Transverse colon (tissue), 4 donors: Measurements from ENCODE around the gene MSLN. TPM values are rescaled to one million over a fixed set of nuclear protein-coding genes. Genes with fewer than 3 reads are reported as not detected.

ENCODE experiments used
- DNase-seq: peaks from one replicate; pipeline ENCODE4 v3.0.0-alpha.2; 2019
- H3K27ac ChIP-seq, 4 donors: fragments of 200-600 bp; sonication (generic); 2 replicates each; pipeline ENCODE4 v1.5.1; 2016 to 2018; ENCODE audit warnings: inconsistent platforms in 4 of 4
- H3K27me3 ChIP-seq: fragments of 200-600 bp; sonication (generic); 2 replicates; pipeline ENCODE4 v1.5.1; 2017; ENCODE audit warnings: inconsistent platforms
- H3K36me3 ChIP-seq, 4 donors: fragments of 200-600 bp; sonication (generic); 2 replicates each; pipeline ENCODE4 v1.5.1; 2017 to 2019; ENCODE audit warnings: inconsistent platforms in 4 of 4
- H3K4me1 ChIP-seq, 4 donors: fragments of 200-600 bp; sonication (generic); 2 replicates each; pipeline ENCODE4 v1.5.1; 2017 to 2020; ENCODE audit warnings: inconsistent platforms in 4 of 4
- H3K4me3 ChIP-seq, 4 donors: fragments of 200-600 bp; sonication (generic); 1 replicate in 1 of 4; 2 replicates in 3 of 4; pipeline versions ENCODE4 v1.5.1 to v1.6.1; 2017 to 2019; ENCODE audit warnings: inconsistent platforms in 4 of 4
- H3K9me3 ChIP-seq, 2 donors: fragments of 200-600 bp; sonication (generic); 2 replicates each; pipeline ENCODE4 v1.5.1; 2017 to 2019; ENCODE audit warnings: inconsistent platforms in 2 of 2
- EP300 ChIP-seq: sonication (generic); formaldehyde crosslinking; IDR thresholded peaks from one replicate; pipeline ENCODE4 v1.6.1; 2017; ENCODE audit warnings: antibody characterized with exemption, low read depth
- POLR2A ChIP-seq: fragments of 450-650 bp; IDR thresholded peaks from one replicate; pipeline ENCODE4 v1.6.1; 2016; ENCODE audit warnings: antibody characterized with exemption, mild to moderate bottlenecking, moderate library complexity
- POLR2AphosphoS5 ChIP-seq, 3 donors: sonication (generic); formaldehyde crosslinking; IDR thresholded peaks; one replicate each; pipeline ENCODE4 v1.6.1; 2016; ENCODE audit warnings: antibody characterized with exemption in 3 of 3
- WGBS, 2 donors: methylation state at CpG; one replicate each; pipeline ENCODE4 v1.1.5; 2018; ENCODE audit warnings: low coverage in 1 of 2; 5-methylcytosine and 5-hydroxymethylcytosine counted together
- in situ Hi-C, 4 donors: fragments of 200-750 bp; cut with MboI; loops; one replicate each; pipeline versions ENCODE4 v1.15.0 to v1.15.1; 2017; ENCODE audit warnings: low sequenced_read_pairs in 3 of 4, low pct_ligation_motif_present in 1 of 4, low pct_unique_long_range_greater_than_20kb in 1 of 4
- intact Hi-C: fragments of 100-400 bp; cut with DNase I; formaldehyde crosslinking; loops from one replicate; pipeline ENCODE4 v1.15.1; 2023; ENCODE audit warnings: low total_unique reads
- total RNA-seq, 4 donors: library from RNA; depleted of rRNA; stranded (reverse); fragments of >200 nt; gene quantifications; one replicate each; pipeline ENCODE4 v1.1.0, GENCODE V29; 2016
- TF ChIP-seq, protein P1 (sequence below), 5 experiments: fragments of 200-600 bp in 3 of 5; fragments of 450-650 bp in 2 of 5; sonication (generic) in 3 of 5; IDR thresholded peaks; 1 replicate in 2 of 5; 2 replicates in 3 of 5; pipeline ENCODE4 v1.5.1; 2016 to 2017; ENCODE audit warnings: antibody characterized with exemption in 5 of 5, inconsistent platforms in 3 of 5, mild to moderate bottlenecking in 2 of 5, moderate library complexity in 1 of 5

MSLN gene
- total RNA-seq, 4 donors from 2014 or later, result 4.9 to 21.2 (median 10.3) TPM; not detected in 1

DNA sequence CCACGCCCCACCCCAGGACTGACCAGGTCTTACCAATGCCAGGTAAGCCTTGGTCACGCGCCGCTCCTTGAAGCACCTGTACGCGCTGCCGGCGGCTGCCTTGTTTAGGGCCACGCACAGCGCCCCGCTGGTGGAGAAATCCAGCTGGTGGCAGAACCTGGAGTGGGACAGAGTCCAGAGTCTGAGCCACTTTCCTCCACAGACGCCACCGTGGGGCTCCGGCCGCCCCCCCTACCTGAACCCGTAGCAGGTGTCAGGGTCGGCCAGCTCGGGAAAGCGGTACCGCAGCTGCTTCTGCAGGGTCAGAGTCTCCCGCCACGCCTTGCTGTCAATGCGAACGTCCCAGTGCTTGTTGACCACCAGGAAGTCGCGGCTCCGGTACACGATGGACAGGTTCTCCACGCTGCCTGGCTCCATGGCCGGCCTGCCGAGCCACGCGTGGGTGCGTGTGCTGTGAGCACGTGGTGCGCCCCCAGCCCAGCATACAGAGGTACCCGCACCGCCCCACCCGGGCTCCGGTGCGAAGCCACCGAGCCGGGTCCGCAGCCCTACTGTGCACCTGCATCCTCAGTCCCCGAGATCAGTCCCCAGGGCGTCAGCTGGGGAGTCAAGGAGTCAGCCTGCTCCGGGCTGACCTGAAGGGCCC, 26.9 kb downstream of the MSLN start:
- Histone ChIP-seq H3K27ac (peak overlapping the region; percentile 73 to 91 (median 85)), H3K9me3 (no peaks in the 10 kb centered on the region), H3K36me3 (no peaks in the 10 kb centered on the region), H3K27me3 (peaks cover 15% of the 10 kb centered on the region), H3K4me1 (peaks cover 14 to 22% (median 18%) of the 10 kb centered on the region in 4 donors), H3K4me3 (peak overlapping the region; percentile 65 to 99 (median 96))
- in situ Hi-C loops, result loop anchor here in 2 of 4 donors (5.0 to 10.0 kb wide), 2 partner anchors 73 to 75 kb away; partner anchors contain the start of gene METRN (in 1 of the 2)
- 41% methylated on average over 29 of the region's 47 CpGs; no CpG with 5 or more reads in 1 of the 2 donors for WGBS, 2 donors
- intact Hi-C loops, result loop anchor here (5.0 kb wide), 1 partner anchor 75 kb away; no protein-coding TSS in a partner anchor
- DNase-seq, result peak; percentile 28
- TF ChIP-seq EP300 (no peak), POLR2A (no peak)
- TF ChIP-seq, protein P1, sequence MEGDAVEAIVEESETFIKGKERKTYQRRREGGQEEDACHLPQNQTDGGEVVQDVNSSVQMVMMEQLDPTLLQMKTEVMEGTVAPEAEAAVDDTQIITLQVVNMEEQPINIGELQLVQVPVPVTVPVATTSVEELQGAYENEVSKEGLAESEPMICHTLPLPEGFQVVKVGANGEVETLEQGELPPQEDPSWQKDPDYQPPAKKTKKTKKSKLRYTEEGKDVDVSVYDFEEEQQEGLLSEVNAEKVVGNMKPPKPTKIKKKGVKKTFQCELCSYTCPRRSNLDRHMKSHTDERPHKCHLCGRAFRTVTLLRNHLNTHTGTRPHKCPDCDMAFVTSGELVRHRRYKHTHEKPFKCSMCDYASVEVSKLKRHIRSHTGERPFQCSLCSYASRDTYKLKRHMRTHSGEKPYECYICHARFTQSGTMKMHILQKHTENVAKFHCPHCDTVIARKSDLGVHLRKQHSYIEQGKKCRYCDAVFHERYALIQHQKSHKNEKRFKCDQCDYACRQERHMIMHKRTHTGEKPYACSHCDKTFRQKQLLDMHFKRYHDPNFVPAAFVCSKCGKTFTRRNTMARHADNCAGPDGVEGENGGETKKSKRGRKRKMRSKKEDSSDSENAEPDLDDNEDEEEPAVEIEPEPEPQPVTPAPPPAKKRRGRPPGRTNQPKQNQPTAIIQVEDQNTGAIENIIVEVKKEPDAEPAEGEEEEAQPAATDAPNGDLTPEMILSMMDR (IDR thresholded peaks at IDR 0.05), result no peak

DNA sequence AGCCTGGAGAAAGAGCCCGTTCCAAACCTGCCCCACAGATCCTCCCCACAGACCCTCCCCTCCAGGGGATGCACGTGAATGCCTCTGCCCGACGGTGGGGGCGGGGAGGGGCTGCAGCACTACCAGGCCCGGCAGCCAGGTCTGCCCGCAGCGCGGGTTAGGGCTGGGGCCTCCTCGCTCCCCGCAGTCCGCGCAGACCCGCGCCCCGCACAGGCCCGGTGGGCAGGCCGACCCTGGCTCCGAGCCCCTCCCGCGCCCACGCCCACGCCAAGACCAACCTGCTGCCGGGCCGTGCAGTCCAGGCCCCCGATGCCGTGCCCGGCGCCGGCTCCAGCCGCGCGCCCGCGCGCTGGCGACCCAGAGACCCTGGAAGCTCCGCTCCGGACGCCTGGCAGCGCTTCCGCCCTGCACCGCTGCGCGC, 27.5 kb downstream of the MSLN start, which contains the start of gene RPUSD1:
Gene RPUSD1, minus strand, starts transcription at position 404 of the 421 bp plus-strand sequence. CDS start 644 bp downstream, outside the sequence.
- intact Hi-C loops (loop anchor here (5.0 kb wide), 1 partner anchor 76 kb away; no protein-coding TSS in a partner anchor), in situ Hi-C loops (loop anchor here in 2 of 4 donors (5.0 to 10.0 kb wide), 2 partner anchors 73 to 76 kb away; partner anchors contain the start of gene METRN (in 1 of the 2))
- Histone ChIP-seq H3K9me3 (no peaks in the 10 kb centered on the region), H3K4me1 (peaks cover 14 to 22% (median 18%) of the 10 kb centered on the region in 4 donors), H3K27me3 (peaks cover 10% of the 10 kb centered on the region), H3K4me3 (peak within 1 kb of the TSS; percentile 65 to 99 (median 96)), H3K36me3 (no peaks in the 10 kb centered on the region), H3K27ac (peak within 1 kb of the TSS; percentile 73 to 91 (median 85))
- WGBS, 2 donors, result 0% methylated on average over 8 of the region's 45 CpGs; no CpG with 5 or more reads in 1 of the 2 donors
- no peak for TF ChIP-seq POLR2AphosphoS5 (IDR thresholded peaks at IDR 0.05)
- TF ChIP-seq EP300, result no peak
- no peak for TF ChIP-seq POLR2A
- TF ChIP-seq, protein P1 (IDR thresholded peaks at IDR 0.05), result no peak
- no peak for DNase-seq

DNA sequence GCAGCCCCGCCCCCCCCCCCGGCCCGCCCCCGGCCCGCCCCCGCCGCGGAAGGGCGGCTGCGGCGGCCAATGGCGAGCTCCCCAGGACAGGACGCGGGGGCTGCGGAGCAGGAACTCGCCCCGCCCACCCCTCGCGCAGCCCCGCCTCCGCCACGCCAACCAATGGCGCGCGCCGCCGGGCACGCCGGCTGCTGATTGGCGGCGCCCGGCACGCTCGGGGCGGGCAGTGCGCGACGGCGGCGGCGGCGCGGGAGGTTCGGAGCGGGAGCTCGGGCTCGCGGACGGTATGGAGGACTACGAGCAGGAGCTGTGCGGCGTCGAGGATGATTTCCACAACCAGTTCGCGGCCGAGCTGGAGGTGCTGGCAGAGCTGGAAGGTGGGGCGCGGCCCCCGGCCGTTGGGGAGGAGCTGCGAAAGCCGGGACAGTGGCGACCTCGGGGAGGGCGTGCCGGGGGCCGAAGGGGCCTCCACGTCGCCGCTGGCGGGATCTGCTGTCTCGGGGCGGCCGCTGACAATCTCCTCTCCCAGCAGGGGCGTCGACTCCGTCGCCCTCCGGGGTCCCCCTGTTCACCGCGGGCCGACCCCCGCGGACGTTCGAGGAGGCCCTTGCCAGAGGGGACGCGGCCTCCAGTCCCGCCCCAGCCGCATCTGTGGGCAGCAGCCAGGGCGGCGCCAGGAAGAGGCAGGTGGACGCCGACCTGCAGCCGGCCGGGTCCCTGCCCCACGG, 28.0 kb downstream of the MSLN start, which contains the start of gene CHTF18:
Gene CHTF18, plus strand, starts transcription at position 222 of the 728 bp plus-strand sequence. Its CDS starts 65 bp downstream, at position 287.
- peaks cover 4% of the 10 kb centered on the region for H3K27me3 ChIP-seq
- intact Hi-C loops, result loop anchor here (5.0 kb wide), 1 partner anchor 76 kb away; no protein-coding TSS in a partner anchor
- H3K9me3 ChIP-seq, result no peaks in the 10 kb centered on the region
- in situ Hi-C loops, result loop anchor here in 2 of 4 donors (5.0 to 10.0 kb wide), 2 partner anchors 74 to 76 kb away; partner anchors contain the start of gene METRN (in 1 of the 2)
- H3K4me1 ChIP-seq, result peaks cover 14 to 22% (median 18%) of the 10 kb centered on the region in 4 donors
- DNase-seq, result peak; percentile 94
- peak within 1 kb of the TSS; percentile 65 to 99 (median 96) for H3K4me3 ChIP-seq
- no peaks in the 10 kb centered on the region for H3K36me3 ChIP-seq
- 0% methylated on average over 50 of the region's 97 CpGs; no CpG with 5 or more reads in 1 of the 2 donors for WGBS, 2 donors
- peak within 1 kb of the TSS; percentile 73 to 91 (median 85) for H3K27ac ChIP-seq
- no peak for TF ChIP-seq POLR2AphosphoS5 (IDR thresholded peaks at IDR 0.05)

DNA sequence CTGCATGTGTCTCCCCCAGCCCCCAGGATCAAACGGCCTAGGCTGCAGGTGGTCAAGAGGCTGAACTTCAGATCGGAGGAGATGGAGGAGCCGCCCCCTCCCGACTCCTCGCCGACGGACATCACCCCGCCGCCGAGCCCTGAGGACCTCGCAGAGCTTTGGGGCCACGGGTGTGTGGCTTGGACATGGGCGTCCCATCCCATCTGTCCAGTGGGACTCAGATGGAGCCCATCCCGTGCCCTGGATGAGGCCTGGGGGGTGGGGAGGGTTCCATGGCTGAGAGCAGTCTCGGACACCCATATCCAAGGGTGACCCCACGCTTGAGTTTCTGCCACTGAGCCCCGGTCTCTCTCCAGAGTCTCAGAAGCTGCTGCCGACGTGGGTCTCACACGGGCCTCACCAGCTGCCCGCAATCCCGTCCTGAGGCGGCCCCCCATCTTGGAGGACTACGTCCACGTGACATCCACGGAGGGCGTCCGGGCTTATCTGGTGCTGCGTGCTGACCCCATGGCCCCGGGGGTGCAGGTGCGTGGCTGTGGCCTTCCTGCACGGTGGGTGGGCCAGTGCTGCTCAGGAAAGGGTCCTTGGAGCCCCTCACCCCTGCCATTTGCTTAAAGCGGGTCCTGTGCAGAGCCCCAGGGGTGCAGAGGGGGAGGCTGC, 28.8 kb downstream of the MSLN start:
- TF ChIP-seq POLR2A (no peak), POLR2AphosphoS5 (IDR thresholded peaks at IDR 0.05) (no peak), EP300 (no peak)
- TF ChIP-seq, protein P1 (IDR thresholded peaks at IDR 0.05), result no peak
- Histone ChIP-seq H3K4me1 (peaks cover 14 to 22% (median 18%) of the 10 kb centered on the region in 4 donors), H3K9me3 (no peaks in the 10 kb centered on the region), H3K27ac (no peak overlapping the region), H3K36me3 (no peaks in the 10 kb centered on the region), H3K4me3 (peak overlapping the region in 3 of 4 donors; percentile 75 to 99 (median 83)), H3K27me3 (no peaks in the 10 kb centered on the region)
- DNase-seq, result no peak
- intact Hi-C loops (loop anchor here (5.0 kb wide), 1 partner anchor 77 kb away; no protein-coding TSS in a partner anchor), in situ Hi-C loops (loop anchor here in 2 of 4 donors (5.0 to 10.0 kb wide), 2 partner anchors 75 to 77 kb away; partner anchors contain the start of gene METRN (in 1 of the 2))
- 77% methylated on average over 32 of the region's 33 CpGs; no CpG with 5 or more reads in 1 of the 2 donors for WGBS, 2 donors
